ENCODE data around the gene TXNRD3.

TXNRD3 gene

DNA sequence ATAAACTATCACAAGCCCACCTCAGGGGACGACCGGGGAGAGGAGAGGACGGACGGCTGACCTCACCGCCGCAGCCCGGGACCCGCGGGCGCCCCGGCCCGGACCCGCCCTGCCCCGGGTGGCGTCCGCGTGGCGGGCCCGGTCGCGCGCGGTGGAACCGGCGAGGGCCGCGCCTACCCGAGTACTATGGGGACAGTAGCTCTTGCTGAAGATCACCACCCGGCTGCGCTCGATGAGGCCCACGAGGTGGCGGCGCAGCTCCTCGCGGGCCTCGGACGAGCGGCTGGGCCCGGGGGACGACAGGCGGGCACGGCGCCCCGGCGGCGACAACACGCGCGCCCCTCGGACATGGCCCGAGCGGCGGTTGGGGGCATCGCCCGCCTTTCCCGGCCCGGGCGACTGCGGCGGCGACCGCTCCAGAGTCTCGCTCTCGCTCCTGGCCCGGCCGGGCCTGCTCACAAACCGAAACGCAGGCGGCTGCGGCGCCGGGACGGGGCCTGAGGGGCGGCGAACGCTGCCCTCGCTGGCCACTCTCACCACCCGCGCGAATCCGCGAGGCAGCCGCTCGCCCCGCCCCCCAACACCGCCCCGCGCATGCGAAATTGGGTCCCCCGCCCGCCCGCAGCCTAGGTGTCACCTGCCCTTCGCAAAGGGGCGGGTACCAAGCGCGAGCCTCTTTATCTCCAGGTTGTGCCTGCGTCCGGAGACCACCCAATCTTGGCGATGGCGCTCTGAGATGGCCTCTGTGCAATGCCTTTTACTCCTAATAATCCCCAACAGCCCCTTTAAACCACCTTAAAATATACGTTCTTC is at the start of gene TXNRD3:
Gene TXNRD3, minus strand, starts transcription at position 554 of the 813 bp plus-strand sequence.
- DNase-seq, result no peak

- DNase-seq, result peak; percentile 92
These were observed 48.9 kb upstream of the TXNRD3 start, which contains the start of gene CHCHD6 for GRCh38 chr3:126703512-126704493. Gene CHCHD6 (plus strand): TSS chr3:126704240. CDS start chr3:126704313, 73 bp downstream.

DNA sequence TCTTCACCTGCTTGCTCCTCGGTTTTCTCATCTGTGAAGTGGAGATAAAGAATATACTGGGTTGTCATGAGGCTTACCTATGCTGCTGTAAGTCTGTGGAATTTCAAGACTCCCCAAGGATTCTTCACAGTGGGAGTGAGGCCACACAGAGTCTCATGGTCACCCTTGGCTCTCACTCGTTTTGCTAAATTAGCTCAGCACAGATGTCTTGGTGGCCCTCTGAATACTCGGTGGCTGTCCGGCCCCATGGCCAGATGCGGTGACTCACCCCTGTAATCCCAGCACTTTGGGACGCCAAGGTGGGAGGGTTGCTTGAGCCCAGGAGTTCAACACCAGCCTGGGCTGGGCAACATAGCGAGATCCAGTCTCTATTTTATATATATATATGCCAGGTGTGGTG is 44.1 kb upstream of the TXNRD3 start:
- no peak for DNase-seq

DNA sequence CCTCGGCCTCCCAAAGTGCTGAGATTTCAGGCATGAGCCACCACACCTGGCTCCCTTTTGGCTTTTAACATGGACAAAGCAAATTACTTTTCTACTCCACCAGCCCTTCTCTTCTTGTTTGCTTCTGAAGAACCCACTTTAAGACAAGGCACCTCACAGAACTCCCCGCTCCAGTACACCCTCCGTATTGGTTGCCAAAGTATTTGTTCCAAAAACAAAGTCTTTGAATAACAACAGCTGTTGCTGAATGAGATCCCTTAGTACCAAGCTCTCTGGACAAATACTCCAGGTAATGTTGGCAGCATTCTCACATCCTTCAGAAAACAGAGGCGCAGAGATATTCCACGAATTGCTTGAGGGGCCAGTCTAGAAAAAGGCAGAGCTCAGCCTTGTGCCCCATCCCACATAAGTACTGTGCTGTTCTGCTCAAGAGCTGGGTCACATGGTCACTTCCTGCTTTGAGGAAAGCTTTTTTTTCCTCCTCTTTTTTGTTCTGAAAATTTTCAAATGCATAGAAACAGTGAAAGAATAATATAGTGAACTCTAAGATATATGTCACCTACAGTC is 41.9 kb upstream of the TXNRD3 start:
- DNase-seq, result no peak

DNA sequence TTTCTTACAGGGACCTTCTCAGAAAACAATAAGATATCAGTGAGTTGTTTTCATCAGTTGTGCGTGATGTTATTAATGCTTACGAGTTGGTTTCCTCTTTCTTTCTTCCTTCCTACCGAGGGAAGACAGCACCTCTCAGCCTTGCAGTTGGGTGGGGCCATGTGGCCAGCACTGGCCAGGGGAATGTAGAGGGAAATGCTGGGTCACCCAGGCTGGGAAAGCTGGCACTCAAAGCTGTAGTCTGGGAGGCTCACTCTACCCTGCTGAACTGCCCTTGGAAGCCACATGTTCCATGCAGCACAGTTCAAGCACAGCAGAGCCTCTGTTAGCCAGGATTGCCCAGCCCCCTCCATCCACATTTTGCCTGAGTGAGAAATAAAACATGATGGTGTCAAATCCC is 39.0 kb upstream of the TXNRD3 start:
- DNase-seq, result no peak

GRCh38 chr3:126692858-126693257 is 37.9 kb upstream of the TXNRD3 start:
- DNase-seq, result no peak

DNA sequence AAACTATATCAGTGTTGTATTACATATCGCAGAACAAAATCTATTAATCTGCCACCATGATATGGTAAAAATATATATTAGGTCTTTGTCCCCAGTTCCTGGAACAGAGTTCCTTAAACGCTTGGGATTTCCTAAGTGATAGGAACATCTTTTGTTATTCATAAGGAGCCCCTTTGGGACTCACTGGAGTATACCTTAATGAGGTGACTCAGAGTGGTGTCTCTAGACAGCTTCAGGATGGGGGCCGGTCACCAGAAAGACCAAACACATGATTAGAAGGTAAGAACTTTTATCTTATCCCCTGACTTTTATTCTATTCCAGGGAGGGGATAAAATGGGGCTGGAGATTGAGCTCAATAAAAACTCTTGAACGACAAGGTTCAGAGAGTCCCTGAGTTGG is 36.8 kb upstream of the TXNRD3 start:
- no peak for DNase-seq

DNA sequence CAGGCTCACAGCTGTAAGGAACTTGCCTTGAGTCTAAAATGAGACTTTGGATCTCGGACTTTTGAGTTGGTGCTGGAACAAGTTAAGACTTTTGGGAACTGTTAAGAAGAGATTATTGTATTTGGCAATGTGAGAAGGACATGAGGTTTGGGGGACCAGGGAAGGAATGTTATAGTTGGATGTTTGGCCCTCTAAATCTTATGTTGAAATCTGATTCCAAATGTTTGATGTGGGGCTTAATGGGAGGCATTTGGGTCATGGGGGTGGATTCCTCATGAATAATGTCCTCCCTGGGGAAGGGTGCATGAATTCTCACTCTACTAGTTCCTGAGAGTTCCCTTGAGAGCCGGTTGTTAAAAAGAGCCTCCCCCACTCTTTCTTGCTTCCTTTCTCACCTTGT is 30.6 kb upstream of the TXNRD3 start:
- no peak for DNase-seq

- no peak for DNase-seq
These were observed 30.1 kb upstream of the TXNRD3 start for GRCh38 chr3:126685021-126685420.

GRCh38 chr3:126684218-126684751 is 29.4 kb upstream of the TXNRD3 start:
- no peak for DNase-seq

GRCh38 chr3:126683069-126683468 is 28.1 kb upstream of the TXNRD3 start:
- no peak for DNase-seq

- DNase-seq, result no peak
These were observed 27.1 kb upstream of the TXNRD3 start for GRCh38 chr3:126682009-126682408.

DNA sequence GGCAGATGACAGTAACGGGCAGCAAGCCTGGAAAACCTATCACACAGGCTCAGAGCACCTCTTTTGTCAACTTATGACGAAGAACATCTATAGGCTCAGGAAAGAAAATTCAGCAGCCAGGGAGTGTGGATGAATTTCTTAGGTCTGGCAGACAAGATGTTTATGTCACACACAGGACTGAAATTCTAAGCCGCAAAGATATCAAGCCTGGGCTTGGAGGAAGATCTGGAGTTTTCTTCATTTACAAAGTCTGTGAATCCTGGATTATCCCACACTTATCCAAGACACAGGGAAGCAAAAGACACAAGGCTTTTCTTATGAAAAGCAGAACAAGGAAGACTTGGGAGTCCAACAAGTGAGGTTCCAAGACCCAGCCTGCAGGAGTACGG is 25.7 kb upstream of the TXNRD3 start:
- DNase-seq, result no peak

DNA sequence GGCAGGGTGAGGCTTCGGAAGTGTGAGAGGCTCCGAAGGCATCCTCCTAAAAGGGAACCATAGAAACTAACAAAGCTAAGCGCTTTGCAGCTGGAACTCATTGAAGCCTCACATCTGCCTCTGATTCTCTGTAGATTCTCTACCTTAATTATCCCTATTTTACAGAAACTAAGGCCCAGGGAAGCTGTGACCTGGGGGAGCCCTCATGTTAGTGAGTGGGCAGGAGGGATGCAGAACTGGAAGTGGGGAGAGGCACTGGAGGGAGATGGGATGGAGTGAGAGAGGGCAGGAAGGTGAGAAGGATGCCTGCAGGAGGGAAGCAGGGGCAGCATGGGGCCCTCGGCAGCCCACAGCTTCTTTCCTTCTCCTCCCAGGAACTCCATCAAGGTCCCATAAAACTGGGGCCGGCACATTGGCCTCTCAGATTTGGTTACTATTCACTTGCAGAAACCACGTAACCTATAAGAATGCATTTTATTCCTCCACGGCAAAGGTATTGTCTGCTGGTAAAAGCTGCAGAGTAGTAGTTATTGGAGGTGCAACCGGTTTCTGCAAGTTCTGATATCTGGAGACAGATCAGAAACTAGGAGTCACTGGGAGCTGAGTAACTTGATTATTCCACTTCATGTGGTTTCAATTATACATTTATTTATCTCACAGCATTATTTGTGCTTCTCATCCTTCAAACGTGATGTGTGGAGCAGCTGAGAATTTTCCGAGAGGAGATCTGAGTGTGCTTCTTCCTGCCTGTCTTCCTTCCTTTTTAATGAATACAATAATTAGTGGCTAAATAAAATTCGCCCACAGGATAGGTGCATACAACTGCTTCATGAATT is 25.1 kb upstream of the TXNRD3 start:
- no peak for DNase-seq

DNA sequence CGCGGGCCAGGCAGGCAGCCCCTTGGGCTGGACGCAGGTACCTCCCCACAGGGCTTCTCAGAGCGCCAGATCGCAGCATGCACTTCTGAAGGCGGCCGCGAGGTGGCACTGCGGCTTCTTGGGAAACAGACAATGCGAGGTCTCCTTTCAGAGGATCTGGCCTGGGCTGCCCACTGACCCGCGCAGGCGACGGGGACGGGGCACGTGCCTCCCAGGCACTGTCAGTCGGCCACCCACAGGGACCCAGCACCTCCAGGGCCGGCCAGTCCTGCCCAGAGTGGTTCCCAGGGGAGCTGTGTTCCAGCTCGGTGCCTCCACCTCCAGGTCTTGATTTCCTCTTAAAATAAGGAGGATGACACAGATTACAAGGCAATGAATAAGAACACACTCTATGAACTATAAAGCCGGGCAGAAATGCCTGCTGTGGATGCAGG is 24.4 kb upstream of the TXNRD3 start:
- DNase-seq, result peak; percentile 35

DNA sequence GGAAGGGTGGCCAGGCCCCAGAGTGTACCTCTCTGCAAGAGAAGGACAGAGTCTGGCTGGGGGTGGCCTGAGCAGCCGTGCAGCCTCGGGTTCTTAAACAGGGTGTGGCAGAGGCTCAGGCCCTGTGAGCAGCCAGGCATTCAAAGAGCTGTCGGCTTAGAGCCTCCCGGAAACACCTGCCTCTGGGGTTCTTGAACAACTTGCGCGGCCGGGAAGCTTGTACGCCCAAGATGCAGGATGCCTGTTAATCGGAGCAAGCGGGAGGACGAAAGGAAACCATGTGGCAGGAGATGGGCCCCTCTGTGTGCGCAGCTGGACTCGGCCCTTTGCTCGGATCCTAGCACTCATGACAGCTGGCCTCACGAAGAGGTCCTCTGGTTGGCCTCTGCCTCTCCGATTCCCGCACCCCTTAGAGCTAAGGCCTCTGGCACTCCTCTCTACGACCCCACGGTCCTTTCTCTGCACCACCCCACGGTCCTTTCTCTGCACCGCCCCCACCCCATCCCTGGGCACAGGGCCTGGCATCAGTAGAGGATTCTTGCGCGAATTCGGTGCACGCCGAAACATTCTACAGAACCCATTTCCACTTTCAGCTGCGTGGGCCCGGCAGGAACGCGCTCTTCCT is 23.9 kb upstream of the TXNRD3 start:
- no peak for DNase-seq

GRCh38 chr3:126677862-126678503 is 23.1 kb upstream of the TXNRD3 start:
- no peak for DNase-seq

DNA sequence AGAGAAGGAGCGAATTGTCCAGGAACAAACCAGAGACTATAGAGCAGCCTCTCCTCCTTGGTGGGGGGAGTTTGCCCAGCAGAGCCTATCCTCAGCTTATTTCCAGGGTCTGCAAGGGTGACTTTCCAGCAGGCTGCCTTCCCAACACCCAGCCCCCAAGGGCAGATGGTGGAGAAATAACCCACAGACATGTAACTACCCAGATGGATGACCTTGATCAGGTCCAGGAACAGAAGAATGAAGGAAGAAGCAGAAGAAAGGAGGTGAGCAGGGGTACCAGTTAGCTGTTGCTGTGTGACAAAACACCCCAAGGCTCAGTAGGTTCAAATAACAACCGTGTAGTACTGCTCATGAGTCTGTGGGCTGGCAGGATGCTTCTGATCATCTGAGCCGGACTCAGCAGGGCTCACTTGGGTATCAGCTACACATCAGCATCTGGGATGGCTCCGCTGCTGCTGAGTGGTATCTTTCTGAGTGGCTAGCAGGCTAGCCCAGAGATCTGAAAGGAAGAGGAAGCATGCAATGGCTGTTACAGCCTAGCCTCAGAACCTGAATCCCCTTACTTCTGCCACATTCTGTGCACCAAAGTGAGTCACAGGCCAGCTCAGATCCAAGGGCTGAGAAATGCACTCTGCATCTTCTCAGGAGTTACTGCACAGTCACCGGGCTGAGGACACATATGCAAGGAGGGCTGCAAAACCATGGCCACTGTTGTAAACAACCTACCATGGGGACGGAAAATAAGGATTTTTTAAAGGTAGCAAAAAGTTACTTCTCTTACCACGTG is 22.2 kb upstream of the TXNRD3 start:
- DNase-seq, result no peak

DNA sequence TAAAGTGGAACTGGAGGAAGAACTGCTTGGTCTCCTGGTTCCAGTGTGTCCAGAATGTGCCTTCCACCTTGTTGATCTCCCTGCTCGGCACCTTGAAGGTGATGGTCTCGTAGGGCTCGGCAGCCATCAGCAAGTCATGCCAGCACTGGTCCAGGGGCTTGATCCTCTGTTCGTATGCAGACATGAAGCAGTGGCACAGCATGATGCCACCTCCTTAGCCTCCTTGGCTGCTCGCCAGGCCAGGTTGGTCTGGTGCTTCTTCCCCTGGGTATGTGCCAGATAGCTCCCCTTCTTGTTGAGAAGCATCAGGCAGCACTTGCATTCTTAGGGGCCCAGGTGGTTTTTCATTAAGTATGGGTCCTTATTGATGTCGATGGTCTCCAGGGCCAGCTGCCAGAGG is 17.8 kb upstream of the TXNRD3 start:
- no peak for DNase-seq

DNA sequence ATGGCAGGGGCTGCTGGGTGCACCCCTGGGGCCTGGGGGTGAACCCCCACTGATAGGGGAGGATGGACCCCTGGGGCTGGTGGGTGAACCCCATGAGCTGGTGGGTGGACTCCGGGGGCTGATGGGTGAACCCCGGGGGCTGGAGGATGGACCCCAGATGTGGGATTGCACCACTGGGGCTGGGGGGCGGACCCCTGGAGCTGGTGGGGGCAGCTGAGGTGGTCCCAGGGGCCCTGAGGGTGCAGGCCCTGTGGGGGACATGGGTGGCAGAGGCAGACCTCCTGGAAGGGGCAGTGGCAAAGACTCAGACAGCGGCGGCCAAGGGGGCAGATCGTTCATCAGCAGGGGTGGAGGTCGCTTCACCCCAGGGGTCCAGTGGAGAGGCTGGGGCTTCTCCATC is 17.4 kb upstream of the TXNRD3 start:
- no peak for DNase-seq
